ENCODE measurements around the gene MEOX1. TPM values are rescaled to one million over a fixed set of nuclear protein-coding genes. Genes with fewer than 3 reads are reported as not detected.
A peak's percentile ranks its signal among the peaks of the same experiment; 100 is the strongest.

The MEOX1 gene
- total and polyA plus RNA-seq, 2 of the 13 experiments (the other 11 are each of a cell fraction or from before 2014, with no cell fraction given): not detected

DNA sequence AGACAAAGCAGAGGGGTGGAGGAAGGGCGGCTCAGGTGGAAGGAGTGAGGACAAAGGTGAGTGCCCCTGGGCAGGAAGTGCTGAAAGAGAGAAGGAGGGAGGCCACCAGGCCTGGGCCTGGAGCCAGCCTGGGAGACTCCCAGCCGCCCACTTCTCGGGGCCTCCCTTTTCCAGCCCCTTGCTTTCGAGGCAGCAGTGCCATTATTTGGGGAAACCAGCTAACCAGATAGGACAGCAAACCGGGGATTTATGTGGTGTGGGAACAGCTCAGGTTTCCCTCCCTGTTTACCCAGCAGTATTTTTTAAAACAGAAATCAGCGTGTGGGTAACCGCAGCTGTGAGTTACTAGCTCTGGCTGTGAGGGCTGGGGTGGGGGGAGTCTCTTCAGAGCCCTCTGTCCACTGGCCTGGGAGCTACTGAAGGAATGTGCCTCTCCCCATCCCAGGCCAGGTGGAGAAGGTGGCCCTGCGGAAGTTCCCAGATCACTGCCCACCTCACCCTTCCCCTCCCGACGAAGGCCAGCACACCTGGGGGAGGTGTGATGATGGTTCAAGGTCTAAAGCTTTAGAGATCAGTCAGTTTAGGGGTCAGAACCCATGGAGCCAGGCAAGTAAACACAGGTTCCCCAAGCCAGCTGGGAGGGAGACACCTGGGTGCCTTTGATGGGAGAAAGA is 8.4 kb upstream of the MEOX1 start (continued):
- TF ChIP-seq, protein P1, sequence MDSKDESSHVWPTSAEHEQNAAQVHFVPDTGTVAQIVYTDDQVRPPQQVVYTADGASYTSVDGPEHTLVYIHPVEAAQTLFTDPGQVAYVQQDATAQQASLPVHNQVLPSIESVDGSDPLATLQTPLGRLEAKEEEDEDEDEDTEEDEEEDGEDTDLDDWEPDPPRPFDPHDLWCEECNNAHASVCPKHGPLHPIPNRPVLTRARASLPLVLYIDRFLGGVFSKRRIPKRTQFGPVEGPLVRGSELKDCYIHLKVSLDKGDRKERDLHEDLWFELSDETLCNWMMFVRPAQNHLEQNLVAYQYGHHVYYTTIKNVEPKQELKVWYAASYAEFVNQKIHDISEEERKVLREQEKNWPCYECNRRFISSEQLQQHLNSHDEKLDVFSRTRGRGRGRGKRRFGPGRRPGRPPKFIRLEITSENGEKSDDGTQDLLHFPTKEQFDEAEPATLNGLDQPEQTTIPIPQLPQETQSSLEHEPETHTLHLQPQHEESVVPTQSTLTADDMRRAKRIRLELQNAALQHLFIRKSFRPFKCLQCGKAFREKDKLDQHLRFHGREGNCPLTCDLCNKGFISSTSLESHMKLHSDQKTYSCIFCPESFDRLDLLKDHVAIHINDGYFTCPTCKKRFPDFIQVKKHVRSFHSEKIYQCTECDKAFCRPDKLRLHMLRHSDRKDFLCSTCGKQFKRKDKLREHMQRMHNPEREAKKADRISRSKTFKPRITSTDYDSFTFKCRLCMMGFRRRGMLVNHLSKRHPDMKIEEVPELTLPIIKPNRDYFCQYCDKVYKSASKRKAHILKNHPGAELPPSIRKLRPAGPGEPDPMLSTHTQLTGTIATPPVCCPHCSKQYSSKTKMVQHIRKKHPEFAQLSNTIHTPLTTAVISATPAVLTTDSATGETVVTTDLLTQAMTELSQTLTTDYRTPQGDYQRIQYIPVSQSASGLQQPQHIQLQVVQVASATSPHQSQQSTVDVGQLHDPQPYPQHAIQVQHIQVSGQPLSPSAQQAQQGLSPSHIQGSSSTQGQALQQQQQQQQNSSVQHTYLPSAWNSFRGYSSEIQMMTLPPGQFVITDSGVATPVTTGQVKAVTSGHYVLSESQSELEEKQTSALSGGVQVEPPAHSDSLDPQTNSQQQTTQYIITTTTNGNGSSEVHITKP (CRISPR knock-in tag; IDR thresholded peaks at IDR 0.05; ENCODE audit: low read depth): no peak
- TF ChIP-seq GPN1 (CRISPR knock-in tag; IDR thresholded peaks at IDR 0.05; ENCODE audit: borderline replicate concordance): no peak
- TF ChIP-seq GLI4 (CRISPR knock-in tag; IDR thresholded peaks at IDR 0.05; ENCODE audit: borderline replicate concordance): no peak
- TF ChIP-seq GABPA (IDR thresholded peaks at IDR 0.05; ENCODE audit: low read depth, low read length): no peak
- TF ChIP-seq GABPA (CRISPR knock-in tag; IDR thresholded peaks at IDR 0.05; ENCODE audit: low read depth): peak; percentile 46
- TF ChIP-seq SALL1 (CRISPR knock-in tag; IDR thresholded peaks at IDR 0.05): peak; percentile 69
- no peak for TF ChIP-seq NFRKB (IDR thresholded peaks at IDR 0.05)
- TF ChIP-seq, protein P2, sequence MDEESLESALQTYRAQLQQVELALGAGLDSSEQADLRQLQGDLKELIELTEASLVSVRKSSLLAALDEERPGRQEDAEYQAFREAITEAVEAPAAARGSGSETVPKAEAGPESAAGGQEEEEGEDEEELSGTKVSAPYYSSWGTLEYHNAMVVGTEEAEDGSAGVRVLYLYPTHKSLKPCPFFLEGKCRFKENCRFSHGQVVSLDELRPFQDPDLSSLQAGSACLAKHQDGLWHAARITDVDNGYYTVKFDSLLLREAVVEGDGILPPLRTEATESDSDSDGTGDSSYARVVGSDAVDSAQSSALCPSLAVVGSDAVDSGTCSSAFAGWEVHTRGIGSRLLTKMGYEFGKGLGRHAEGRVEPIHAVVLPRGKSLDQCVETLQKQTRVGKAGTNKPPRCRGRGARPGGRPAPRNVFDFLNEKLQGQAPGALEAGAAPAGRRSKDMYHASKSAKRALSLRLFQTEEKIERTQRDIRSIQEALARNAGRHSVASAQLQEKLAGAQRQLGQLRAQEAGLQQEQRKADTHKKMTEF (CRISPR knock-in tag; IDR thresholded peaks at IDR 0.05): 0 out of 2 replicates have a peak, but pooled peaks have one; percentile 7
- TF ChIP-seq ZNF329 (CRISPR knock-in tag; IDR thresholded peaks at IDR 0.05; ENCODE audit: low read depth): no peak
- TF ChIP-seq, protein P3, sequence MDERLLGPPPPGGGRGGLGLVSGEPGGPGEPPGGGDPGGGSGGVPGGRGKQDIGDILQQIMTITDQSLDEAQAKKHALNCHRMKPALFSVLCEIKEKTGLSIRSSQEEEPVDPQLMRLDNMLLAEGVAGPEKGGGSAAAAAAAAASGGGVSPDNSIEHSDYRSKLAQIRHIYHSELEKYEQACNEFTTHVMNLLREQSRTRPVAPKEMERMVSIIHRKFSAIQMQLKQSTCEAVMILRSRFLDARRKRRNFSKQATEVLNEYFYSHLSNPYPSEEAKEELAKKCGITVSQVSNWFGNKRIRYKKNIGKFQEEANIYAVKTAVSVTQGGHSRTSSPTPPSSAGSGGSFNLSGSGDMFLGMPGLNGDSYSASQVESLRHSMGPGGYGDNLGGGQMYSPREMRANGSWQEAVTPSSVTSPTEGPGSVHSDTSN (CRISPR knock-in tag; IDR thresholded peaks at IDR 0.05): no peak
- TF ChIP-seq, protein P4, sequence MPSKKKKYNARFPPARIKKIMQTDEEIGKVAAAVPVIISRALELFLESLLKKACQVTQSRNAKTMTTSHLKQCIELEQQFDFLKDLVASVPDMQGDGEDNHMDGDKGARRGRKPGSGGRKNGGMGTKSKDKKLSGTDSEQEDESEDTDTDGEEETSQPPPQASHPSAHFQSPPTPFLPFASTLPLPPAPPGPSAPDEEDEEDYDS (CRISPR knock-in tag; IDR thresholded peaks at IDR 0.05): no peak
- TF ChIP-seq PAX8 (CRISPR knock-in tag; IDR thresholded peaks at IDR 0.05; ENCODE audit: borderline replicate concordance): no peak
- no peak for TF ChIP-seq HOXA9 (CRISPR knock-in tag; IDR thresholded peaks at IDR 0.05; ENCODE audit: borderline replicate concordance)
- TF ChIP-seq YY1 (IDR thresholded peaks at IDR 0.05; ENCODE audit: insufficient read depth, insufficient replicate concordance, low read depth, low read length): no peak
- TF ChIP-seq ZNF749 (CRISPR knock-in tag; IDR thresholded peaks at IDR 0.05; ENCODE audit: borderline replicate concordance): no peak
- TF ChIP-seq, protein P5, sequence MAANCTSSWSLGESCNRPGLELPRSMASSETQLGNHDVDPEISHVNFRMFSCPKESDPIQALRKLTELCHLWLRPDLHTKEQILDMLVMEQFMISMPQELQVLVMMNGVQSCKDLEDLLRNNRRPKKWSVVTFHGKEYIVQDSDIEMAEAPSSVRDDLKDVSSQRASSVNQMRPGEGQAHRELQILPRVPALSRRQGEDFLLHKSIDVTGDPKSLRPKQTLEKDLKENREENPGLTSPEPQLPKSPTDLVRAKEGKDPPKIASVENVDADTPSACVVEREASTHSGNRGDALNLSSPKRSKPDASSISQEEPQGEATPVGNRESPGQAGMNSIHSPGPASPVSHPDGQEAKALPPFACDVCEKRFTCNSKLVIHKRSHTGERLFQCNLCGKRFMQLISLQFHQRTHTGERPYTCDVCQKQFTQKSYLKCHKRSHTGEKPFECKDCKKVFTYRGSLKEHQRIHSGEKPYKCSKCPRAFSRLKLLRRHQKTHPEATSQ (CRISPR knock-in tag; IDR thresholded peaks at IDR 0.05; ENCODE audit: borderline replicate concordance): no peak
- TF ChIP-seq, protein P6, sequence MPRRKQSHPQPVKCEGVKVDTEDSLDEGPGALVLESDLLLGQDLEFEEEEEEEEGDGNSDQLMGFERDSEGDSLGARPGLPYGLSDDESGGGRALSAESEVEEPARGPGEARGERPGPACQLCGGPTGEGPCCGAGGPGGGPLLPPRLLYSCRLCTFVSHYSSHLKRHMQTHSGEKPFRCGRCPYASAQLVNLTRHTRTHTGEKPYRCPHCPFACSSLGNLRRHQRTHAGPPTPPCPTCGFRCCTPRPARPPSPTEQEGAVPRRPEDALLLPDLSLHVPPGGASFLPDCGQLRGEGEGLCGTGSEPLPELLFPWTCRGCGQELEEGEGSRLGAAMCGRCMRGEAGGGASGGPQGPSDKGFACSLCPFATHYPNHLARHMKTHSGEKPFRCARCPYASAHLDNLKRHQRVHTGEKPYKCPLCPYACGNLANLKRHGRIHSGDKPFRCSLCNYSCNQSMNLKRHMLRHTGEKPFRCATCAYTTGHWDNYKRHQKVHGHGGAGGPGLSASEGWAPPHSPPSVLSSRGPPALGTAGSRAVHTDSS (CRISPR knock-in tag; conservative IDR thresholded peaks at IDR 0.05): no peak
- no peak for TF ChIP-seq ATF7 (IDR thresholded peaks at IDR 0.05)
- TF ChIP-seq ATF7 (CRISPR knock-in tag; IDR thresholded peaks at IDR 0.05): no peak
